ENCODE results near the gene CELA3A.

CELA3A gene

GRCh38 chr1:22052115-22053016 lies 50.9 kb downstream of the CELA3A start, which contains the start of gene CDC42:
Gene CDC42, plus strand, starts transcription at chr1:22052709. Its CDS starts 25,770 bp downstream, at chr1:22078479.
- DNase-seq, result peak; percentile 99

GRCh38 chr1:22053017-22053860 lies 51.8 kb downstream of the CELA3A start:
- DNase-seq, result peak; percentile 66 to 69

GRCh38 chr1:22053861-22054770 lies 52.7 kb downstream of the CELA3A start:
- no peak for DNase-seq

- DNase-seq, result no peak
These were observed 54.0 kb downstream of the CELA3A start for GRCh38 chr1:22055463-22055862.

- DNase-seq, result no peak
These were observed 54.6 kb downstream of the CELA3A start for GRCh38 chr1:22056043-22056442.

GRCh38 chr1:22056936-22057335 lies 55.5 kb downstream of the CELA3A start:
- DNase-seq, result no peak

- DNase-seq, result no peak
These were observed 56.4 kb downstream of the CELA3A start for GRCh38 chr1:22057861-22058260.
